Gastrocnemius medialis (tissue), 4 donors: ENCODE results near the gene KLHL40. TPM values are rescaled to one million over a fixed set of nuclear protein-coding genes. Genes with fewer than 3 reads are reported as not detected.

Source experiments
- ATAC-seq, 2 donors: fragments of 150-250 bp; one replicate each; pipeline ENCODE4 v1.9.1; 2016
- DNase-seq, 2 donors: peaks; one replicate each; pipeline ENCODE4 v3.0.0-alpha.2; 2019
- H3K27ac ChIP-seq, 4 donors: fragments of 200-600 bp; sonication (generic); 1 replicate in 1 of 4; 2 replicates in 3 of 4; pipeline ENCODE4 v1.5.1; 2016 to 2018; ENCODE audit warnings: mild to moderate bottlenecking in 2 of 4, moderate library complexity in 1 of 4
- H3K27me3 ChIP-seq, 3 donors: fragments of 200-600 bp; sonication (generic) in 2 of 3; 1 replicate in 1 of 3; 2 replicates in 2 of 3; pipeline versions ENCODE4 v1.5.1 to v1.6.0; 2016 to 2019; ENCODE audit warnings: mild to moderate bottlenecking in 1 of 3, moderate library complexity in 1 of 3
- H3K36me3 ChIP-seq, 2 donors: fragments of 200-600 bp; sonication (generic) in 1 of 2; one replicate each; pipeline ENCODE4 v1.5.1; 2017 to 2018
- H3K4me1 ChIP-seq, 2 donors: fragments of 200-600 bp; sonication (generic) in 1 of 2; one replicate each; pipeline ENCODE4 v1.5.1; 2016 to 2017; ENCODE audit warnings: mild to moderate bottlenecking in 2 of 2
- H3K4me3 ChIP-seq, 4 donors: fragments of 200-600 bp; sonication (generic) in 3 of 4; 1 replicate in 1 of 4; 2 replicates in 3 of 4; pipeline ENCODE4 v1.5.1; 2016 to 2019; ENCODE audit warnings: mild to moderate bottlenecking in 2 of 4
- H3K9me3 ChIP-seq, 3 donors: fragments of 200-600 bp; sonication (generic) in 2 of 3; 1 replicate in 1 of 3; 2 replicates in 2 of 3; pipeline ENCODE4 v1.5.1; 2016 to 2019
- CTCF ChIP-seq, 5 experiments: fragments of 450-650 bp in 3 of 5; fragments of 200-600 bp in 2 of 5; sonication (generic) in 2 of 5; IDR thresholded peaks in 4 of 5; conservative IDR thresholded peaks in 1 of 5; 1 replicate in 4 of 5; 2 replicates in 1 of 5; pipeline ENCODE4 v1.5.1; 2016 to 2019; ENCODE audit warnings: antibody characterized with exemption in 5 of 5, mild to moderate bottlenecking in 3 of 5, moderate library complexity in 3 of 5
- POLR2A ChIP-seq, 2 donors: fragments of 450-650 bp; IDR thresholded peaks; one replicate each; pipeline ENCODE4 v1.6.1; 2017; ENCODE audit warnings: antibody characterized with exemption in 2 of 2, mild to moderate bottlenecking in 2 of 2, moderate library complexity in 2 of 2
- in situ Hi-C, 4 donors: fragments of 200-750 bp; cut with MboI; loops; one replicate each; pipeline versions ENCODE4 v1.15.0 to v1.8.0; 2017; ENCODE audit warnings: low sequenced_read_pairs in 4 of 4
- intact Hi-C: fragments of 100-400 bp; cut with DNase I; formaldehyde crosslinking; loops from one replicate; pipeline ENCODE4 v1.15.1; 2023; ENCODE audit warnings: low total_unique reads
- total RNA-seq, 4 donors: library from RNA; depleted of rRNA; stranded (reverse); fragments of >200 nt; gene quantifications; one replicate each; pipeline versions ENCODE4 v1.1.0 to v1.2.3, GENCODE V29; 2016

Gene KLHL40
- total RNA-seq, 4 donors from 2014 or later, result 197 to 682 (median 397) TPM

GRCh38 chr3:42685891-42686820, 819 bp downstream of the KLHL40 start:
- H3K4me3 ChIP-seq, result peak overlapping the region; percentile 61 to 82 (median 70)
- TF ChIP-seq POLR2A (IDR thresholded peaks at IDR 0.05) (no peak), CTCF (IDR thresholded peaks at IDR 0.05 in 4 of 5, conservative IDR thresholded peaks at IDR 0.05 in 1 of 5) (no peak)
- in situ Hi-C loops, result no loop called here
- H3K36me3 ChIP-seq, result peaks cover 0 to 29% of the 10 kb centered on the region in 2 donors
- intact Hi-C loops, result loop anchor here (1.0 to 2.0 kb wide), 3 partner anchors 15 to 54 kb away; no protein-coding TSS in a partner anchor
- H3K27ac ChIP-seq, result peak overlapping the region; percentile 94 to 100 (median 99)
- H3K4me1 ChIP-seq, result peaks cover 42 to 57% of the 10 kb centered on the region in 2 donors
- H3K27me3 ChIP-seq, result no peaks in the 10 kb centered on the region
- ATAC-seq (no peak), DNase-seq (peak in 1 of 2 donors; percentile 50)
- no peaks in the 10 kb centered on the region for H3K9me3 ChIP-seq

- intact Hi-C loops (no loop called here), in situ Hi-C loops (no loop called here)
- DNase-seq (peak in 1 of 2 donors; percentile 27), ATAC-seq (no peak)
- TF ChIP-seq POLR2A (IDR thresholded peaks at IDR 0.05), result peak in 1 of 2 donors; percentile 9
- no peak for TF ChIP-seq CTCF (IDR thresholded peaks at IDR 0.05 in 4 of 5, conservative IDR thresholded peaks at IDR 0.05 in 1 of 5)
- peak overlapping the region; percentile 61 to 82 (median 70) for H3K4me3 ChIP-seq
- H3K9me3 ChIP-seq, result no peaks in the 10 kb centered on the region
- H3K27me3 ChIP-seq, result no peaks in the 10 kb centered on the region
- H3K36me3 ChIP-seq, result peaks cover 0 to 38% of the 10 kb centered on the region in 2 donors
- peak overlapping the region; percentile 94 to 100 (median 99) for H3K27ac ChIP-seq
- peaks cover 44 to 57% of the 10 kb centered on the region in 2 donors for H3K4me1 ChIP-seq
Observed at GRCh38 chr3:42686832-42687650, 1.7 kb downstream of the KLHL40 start.

GRCh38 chr3:42688016-42688415, 2.7 kb downstream of the KLHL40 start:
- peaks cover 38 to 52% of the 10 kb centered on the region in 2 donors for H3K4me1 ChIP-seq
- peak; percentile 55 to 69 for DNase-seq
- H3K27me3 ChIP-seq, result no peaks in the 10 kb centered on the region
- no peaks in the 10 kb centered on the region for H3K9me3 ChIP-seq
- peak overlapping the region; percentile 94 to 100 (median 99) for H3K27ac ChIP-seq
- peaks cover 0 to 41% of the 10 kb centered on the region in 2 donors for H3K36me3 ChIP-seq
- in situ Hi-C loops (no loop called here), intact Hi-C loops (no loop called here)
- peak overlapping the region; percentile 61 to 82 (median 70) for H3K4me3 ChIP-seq
- TF ChIP-seq CTCF (IDR thresholded peaks at IDR 0.05 in 4 of 5, conservative IDR thresholded peaks at IDR 0.05 in 1 of 5) (no peak), POLR2A (IDR thresholded peaks at IDR 0.05) (peak; percentile 7 to 47)
- no peak for ATAC-seq

- intact Hi-C loops (no loop called here), in situ Hi-C loops (no loop called here)
- peak overlapping the region; percentile 61 to 82 (median 70) for H3K4me3 ChIP-seq
- TF ChIP-seq POLR2A (IDR thresholded peaks at IDR 0.05), result peak in 1 of 2 donors; percentile 45
- TF ChIP-seq CTCF (IDR thresholded peaks at IDR 0.05 in 4 of 5, conservative IDR thresholded peaks at IDR 0.05 in 1 of 5), result no peak
- peak overlapping the region; percentile 94 to 100 (median 99) for H3K27ac ChIP-seq
- peaks cover 0 to 41% of the 10 kb centered on the region in 2 donors for H3K36me3 ChIP-seq
- H3K4me1 ChIP-seq, result peaks cover 33 to 46% of the 10 kb centered on the region in 2 donors
- peak in 1 of 2 donors; percentile 54 for DNase-seq
- no peaks in the 10 kb centered on the region for H3K9me3 ChIP-seq
- H3K27me3 ChIP-seq, result no peaks in the 10 kb centered on the region
- no peak for ATAC-seq
Observed at GRCh38 chr3:42688487-42689420, 3.4 kb downstream of the KLHL40 start.
